Upper lobe of right lung (tissue), 1 donor: ENCODE measurements around the gene CD180. TPM values are rescaled to one million over a fixed set of nuclear protein-coding genes. Genes with fewer than 3 reads are reported as not detected.
A peak's percentile ranks its signal among the peaks of the same experiment; 100 is the strongest.

ENCODE experiments used
- ATAC-seq: fragments of 200-7000 bp; cut with Tn5 transposase; one replicate; pipeline ENCODE4 v1.9.1; 2020; ENCODE audit warnings: mild to moderate bottlenecking, moderate library complexity
- DNase-seq: peaks from one replicate; pipeline ENCODE4 v3.0.0-alpha.2; 2020
- H3K27ac ChIP-seq: fragments of 200-600 bp; one replicate; pipeline ENCODE4 v1.8.0; 2022
- H3K27me3 ChIP-seq: fragments of 200-600 bp; one replicate; pipeline ENCODE4 v1.8.0; 2022; ENCODE audit warnings: mild to moderate bottlenecking
- H3K36me3 ChIP-seq: fragments of 200-600 bp; one replicate; pipeline ENCODE4 v1.8.0; 2022
- H3K4me1 ChIP-seq: fragments of 200-600 bp; one replicate; pipeline ENCODE4 v1.8.0; 2022
- H3K4me3 ChIP-seq: fragments of 200-600 bp; one replicate; pipeline ENCODE4 v1.8.0; 2022; ENCODE audit warnings: mild to moderate bottlenecking
- H3K9me3 ChIP-seq: fragments of 200-600 bp; one replicate; pipeline ENCODE4 v1.8.0; 2022
- intact Hi-C: fragments of 100-400 bp; cut with DNase I; formaldehyde crosslinking; loops from one replicate; pipeline ENCODE4 v1.11.0; 2022
- total RNA-seq: library from RNA; stranded (reverse); fragmentation: NEBNext Ultra II Directional; extraction: Animal tissue kit (Norgen Biotek cat#: 25700); gene quantifications from one replicate; pipeline ENCODE4 v1.2.1, GENCODE V29; 2021
- TF ChIP-seq, protein P1 (sequence below): fragments of 200-600 bp; IDR thresholded peaks from one replicate; pipeline ENCODE4 v1.8.0; 2022; ENCODE audit warnings: antibody characterized with exemption
- donor health status: DM: no; HTN: yes; CAD: no; lungs with severe emphysema.

Gene CD180
- total RNA-seq, 1 donor from 2014 or later: 3.0 TPM

DNA sequence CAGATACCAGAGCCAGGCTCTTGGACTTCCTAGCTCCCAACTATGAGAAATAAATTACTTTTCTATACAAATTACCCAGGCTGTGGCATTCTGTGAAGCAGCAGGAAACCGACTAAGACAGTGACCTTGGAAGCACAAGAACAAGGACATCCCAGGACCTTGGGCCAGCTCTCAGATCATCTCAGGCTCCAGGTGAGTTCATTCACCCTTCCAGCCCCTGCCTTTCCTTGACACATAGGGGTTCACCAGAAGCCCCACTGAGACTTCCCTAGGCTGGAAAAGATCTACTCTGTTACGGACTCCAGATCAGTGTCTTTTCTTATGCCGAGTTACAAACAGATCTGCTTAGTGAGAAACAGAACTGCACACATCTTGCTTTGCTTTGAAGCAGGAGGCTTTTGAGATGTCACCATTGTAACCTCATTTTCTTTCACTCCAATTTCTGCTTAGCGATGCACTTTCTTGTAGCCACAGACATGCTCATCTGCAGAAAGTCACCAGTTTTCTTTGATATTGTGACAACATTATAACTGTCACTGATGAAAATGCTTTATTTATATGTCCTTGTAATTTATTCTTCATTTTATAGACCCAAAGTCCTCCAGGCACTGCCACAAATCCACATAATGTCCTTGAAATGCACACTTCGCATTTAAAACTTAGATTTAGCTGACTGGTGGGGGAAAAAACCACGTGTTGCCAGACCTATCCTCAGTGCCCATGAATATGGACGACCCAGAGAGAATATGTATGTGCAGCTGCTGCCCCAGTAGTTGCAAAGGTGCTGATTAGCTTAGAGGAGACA, 8.1 kb downstream of the CD180 start:
- Histone ChIP-seq H3K4me3 (no peak overlapping the region), H3K27me3 (no peaks in the 10 kb centered on the region), H3K27ac (no peak overlapping the region), H3K4me1 (peaks cover 11% of the 10 kb centered on the region), H3K9me3 (no peaks in the 10 kb centered on the region), H3K36me3 (no peaks in the 10 kb centered on the region)
- DNase-seq: no peak
- intact Hi-C loops: no loop called here
- ATAC-seq: no peak
- TF ChIP-seq, protein P1, sequence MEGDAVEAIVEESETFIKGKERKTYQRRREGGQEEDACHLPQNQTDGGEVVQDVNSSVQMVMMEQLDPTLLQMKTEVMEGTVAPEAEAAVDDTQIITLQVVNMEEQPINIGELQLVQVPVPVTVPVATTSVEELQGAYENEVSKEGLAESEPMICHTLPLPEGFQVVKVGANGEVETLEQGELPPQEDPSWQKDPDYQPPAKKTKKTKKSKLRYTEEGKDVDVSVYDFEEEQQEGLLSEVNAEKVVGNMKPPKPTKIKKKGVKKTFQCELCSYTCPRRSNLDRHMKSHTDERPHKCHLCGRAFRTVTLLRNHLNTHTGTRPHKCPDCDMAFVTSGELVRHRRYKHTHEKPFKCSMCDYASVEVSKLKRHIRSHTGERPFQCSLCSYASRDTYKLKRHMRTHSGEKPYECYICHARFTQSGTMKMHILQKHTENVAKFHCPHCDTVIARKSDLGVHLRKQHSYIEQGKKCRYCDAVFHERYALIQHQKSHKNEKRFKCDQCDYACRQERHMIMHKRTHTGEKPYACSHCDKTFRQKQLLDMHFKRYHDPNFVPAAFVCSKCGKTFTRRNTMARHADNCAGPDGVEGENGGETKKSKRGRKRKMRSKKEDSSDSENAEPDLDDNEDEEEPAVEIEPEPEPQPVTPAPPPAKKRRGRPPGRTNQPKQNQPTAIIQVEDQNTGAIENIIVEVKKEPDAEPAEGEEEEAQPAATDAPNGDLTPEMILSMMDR: no peak

DNA sequence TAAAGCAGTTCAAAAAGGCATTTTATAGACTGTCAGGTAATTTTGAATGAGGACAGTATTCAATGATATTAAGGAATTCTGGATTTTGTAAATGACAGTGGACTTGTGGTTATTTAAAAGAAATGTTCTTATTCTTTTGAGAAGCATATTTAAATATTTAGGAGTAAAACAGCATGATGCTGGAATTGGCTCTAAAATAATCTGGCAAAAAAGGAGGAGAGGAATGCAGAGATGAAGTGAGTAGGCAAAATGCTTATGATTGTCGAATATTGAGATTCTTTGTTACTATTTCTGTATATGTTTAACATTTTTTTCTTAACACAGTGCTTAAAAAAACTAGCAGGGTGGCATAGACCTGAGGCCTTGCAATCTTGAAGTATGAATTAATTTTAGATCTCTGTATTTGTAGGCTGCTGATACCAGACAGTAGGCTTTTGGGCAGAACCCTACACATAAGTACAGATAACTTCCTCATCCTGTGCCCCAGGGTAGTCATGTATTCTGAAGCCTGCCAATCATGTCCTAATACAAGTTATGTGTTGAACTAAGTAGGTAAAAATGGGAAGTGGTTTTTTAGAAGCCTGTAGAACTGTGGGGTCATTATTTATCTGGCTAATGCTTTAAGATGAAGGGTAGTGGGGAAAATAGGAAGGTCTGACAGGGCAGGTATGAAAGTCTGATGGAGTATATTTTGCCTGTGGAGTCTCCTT, 9.4 kb downstream of the CD180 start:
- no peak overlapping the region for H3K27ac ChIP-seq
- peaks cover 11% of the 10 kb centered on the region for H3K4me1 ChIP-seq
- H3K4me3 ChIP-seq: no peak overlapping the region
- no peak for DNase-seq
- no peaks in the 10 kb centered on the region for H3K36me3 ChIP-seq
- intact Hi-C loops: no loop called here
- no peaks in the 10 kb centered on the region for H3K27me3 ChIP-seq
- TF ChIP-seq, protein P1: no peak
- H3K9me3 ChIP-seq: no peaks in the 10 kb centered on the region
- peak; percentile 76 for ATAC-seq

DNA sequence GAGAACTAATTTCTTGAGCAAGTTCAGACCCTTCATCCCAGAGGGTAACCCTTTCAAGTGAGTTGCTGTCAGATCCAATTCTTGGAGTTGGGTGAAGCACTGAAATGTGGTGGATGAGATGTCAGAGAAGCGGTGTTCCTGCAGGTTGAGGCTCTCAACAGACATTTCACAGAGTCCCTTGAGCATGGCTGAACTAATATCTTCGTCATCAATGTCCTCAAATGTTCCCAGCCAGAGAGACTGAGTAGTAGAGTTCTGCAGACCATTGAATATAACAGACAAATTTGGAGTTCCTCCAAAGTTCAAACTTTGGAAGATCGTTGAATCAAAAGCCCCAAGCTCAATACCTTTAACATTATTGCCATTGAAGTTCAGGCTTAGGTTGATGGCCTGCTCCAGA, 12.7 kb downstream of the CD180 start:
- peaks cover 18% of the 10 kb centered on the region for H3K4me1 ChIP-seq
- TF ChIP-seq, protein P1: no peak
- intact Hi-C loops: no loop called here
- ATAC-seq (no peak), DNase-seq (no peak)
- no peaks in the 10 kb centered on the region for H3K27me3 ChIP-seq
- H3K36me3 ChIP-seq: no peaks in the 10 kb centered on the region
- no peak overlapping the region for H3K4me3 ChIP-seq
- no peaks in the 10 kb centered on the region for H3K9me3 ChIP-seq
- no peak overlapping the region for H3K27ac ChIP-seq

DNA sequence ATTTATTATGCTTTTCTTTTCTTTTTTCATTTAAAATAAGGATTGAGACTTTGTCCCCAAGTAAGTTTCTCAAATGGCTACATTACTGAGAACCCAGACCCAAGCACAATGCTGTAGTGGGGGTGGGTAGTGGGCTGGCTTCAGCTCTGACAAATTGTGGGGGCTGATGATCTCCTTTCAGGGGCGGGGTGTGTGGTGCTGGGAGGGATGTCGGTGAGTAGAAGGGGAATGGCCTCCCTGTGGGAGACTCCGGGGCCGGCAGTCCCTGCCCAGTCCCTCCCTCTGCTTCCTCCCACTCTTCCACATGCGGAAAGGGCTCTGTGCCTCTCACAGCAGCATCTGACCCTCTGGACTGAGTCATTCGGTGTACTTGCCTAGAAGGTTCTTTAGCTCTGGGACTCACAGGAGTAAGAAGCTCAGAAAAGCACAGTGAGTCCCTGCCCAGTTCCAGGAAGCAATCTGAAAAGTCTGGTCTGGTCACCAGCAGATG, 14.3 kb downstream of the CD180 start:
- peak; percentile 94 for ATAC-seq
- H3K9me3 ChIP-seq: peaks cover 4% of the 10 kb centered on the region
- TF ChIP-seq, protein P1: no peak
- peak overlapping the region; percentile 55 for H3K27ac ChIP-seq
- H3K27me3 ChIP-seq: no peaks in the 10 kb centered on the region
- H3K4me3 ChIP-seq: no peak overlapping the region
- peak; percentile 75 for DNase-seq
- no peaks in the 10 kb centered on the region for H3K36me3 ChIP-seq
- peaks cover 18% of the 10 kb centered on the region for H3K4me1 ChIP-seq
- intact Hi-C loops: no loop called here

DNA sequence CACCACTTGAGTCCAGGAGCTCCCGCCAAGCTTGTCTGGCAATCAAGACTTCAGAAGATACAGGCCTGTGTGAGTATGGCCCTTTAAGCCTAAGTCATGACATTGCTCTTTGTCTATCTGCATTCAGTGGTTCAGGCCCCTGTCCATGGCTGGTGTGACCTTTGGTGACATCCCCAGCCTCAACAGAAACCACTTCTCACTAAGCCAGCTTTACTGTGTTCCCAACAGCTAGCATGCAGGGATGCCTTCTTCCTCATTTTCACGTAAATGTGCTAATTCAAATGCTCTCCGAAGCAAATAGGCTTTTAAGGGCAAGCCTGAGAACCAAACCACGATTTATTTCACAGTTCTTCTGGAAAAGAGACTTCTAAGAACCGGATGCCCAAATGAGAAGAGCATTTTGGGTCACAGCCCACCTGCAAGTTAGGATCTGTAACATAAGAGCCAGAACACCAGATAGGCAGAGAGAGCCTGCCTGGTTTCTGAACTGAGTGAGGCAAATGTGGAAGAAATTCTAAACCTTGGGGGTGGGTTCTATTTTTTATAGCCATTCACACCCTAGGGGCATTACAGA, 14.9 kb downstream of the CD180 start:
- intact Hi-C loops: no loop called here
- H3K27ac ChIP-seq: peak overlapping the region; percentile 55

More for the DNA sequence above, 14.9 kb downstream of the CD180 start:
- ATAC-seq: peak; percentile 79
- Histone ChIP-seq H3K9me3 (peaks cover 10% of the 10 kb centered on the region), H3K4me1 (peaks cover 18% of the 10 kb centered on the region), H3K27me3 (no peaks in the 10 kb centered on the region), H3K36me3 (no peaks in the 10 kb centered on the region), H3K4me3 (no peak overlapping the region)
- no peak for DNase-seq
- TF ChIP-seq, protein P1: no peak
